ENCODE results near the gene ZSCAN20.
A peak's percentile ranks its signal among the peaks of the same experiment; 100 is the strongest.
"Not testable (repeated sequence)": the region's sequence is repeated elsewhere in the genome, so short reads cannot be mapped to it uniquely, and the experiment has no call there.

ZSCAN20 gene

GRCh38 chr1:33488624-33489023, 16.2 kb downstream of the ZSCAN20 start:
- no peak for DNase-seq (ENCODE audit: low spot score)

GRCh38 chr1:33494929-33495328, 22.5 kb downstream of the ZSCAN20 start:
- no peak for DNase-seq (ENCODE audit: low spot score)

- DNase-seq (ENCODE audit: low spot score), result no peak
These were observed 25.0 kb downstream of the ZSCAN20 start for GRCh38 chr1:33497410-33497809.

DNA sequence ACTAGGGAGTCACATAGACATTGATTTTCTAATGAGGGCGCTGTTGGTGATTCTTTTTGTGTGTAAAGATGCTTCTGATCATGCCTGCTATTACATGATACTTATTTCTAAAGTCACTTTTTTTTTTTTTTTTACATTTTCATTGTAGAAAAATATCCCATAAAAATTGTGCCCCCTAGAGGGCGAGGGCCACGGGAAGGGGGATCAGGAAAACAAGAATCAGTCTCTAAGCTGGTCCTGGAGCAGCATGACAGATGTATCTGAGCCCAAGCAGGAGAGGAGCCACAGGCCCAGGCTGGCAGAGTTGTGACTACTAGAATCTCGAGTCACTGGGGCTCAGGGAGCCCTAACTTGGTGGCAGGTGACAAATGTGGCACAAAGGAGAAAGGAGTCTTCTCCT, 28.1 kb downstream of the ZSCAN20 start:
- no peak for DNase-seq (ENCODE audit: low spot score)

DNA sequence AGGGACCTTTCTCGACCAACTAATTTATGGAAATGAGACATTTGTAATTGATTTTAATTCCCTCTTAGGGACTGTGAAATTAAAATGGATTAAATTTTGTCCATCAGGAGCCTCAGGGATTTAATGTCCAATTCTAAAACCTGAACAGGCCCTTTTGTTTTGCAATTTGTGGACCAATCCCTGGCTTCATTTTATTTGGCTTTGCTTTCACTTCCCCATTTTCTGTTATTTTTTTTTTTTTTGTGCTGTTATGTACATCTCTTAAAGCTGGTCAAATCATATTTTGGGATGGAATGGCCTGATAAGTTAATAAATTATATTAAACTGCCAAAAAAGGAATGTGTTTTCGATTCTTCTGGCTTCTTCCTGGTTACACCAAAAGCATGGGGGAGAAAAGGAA, 28.9 kb downstream of the ZSCAN20 start:
- DNase-seq (ENCODE audit: low spot score), result no peak

- DNase-seq (ENCODE audit: low spot score), result no peak
These were observed 29.3 kb downstream of the ZSCAN20 start for GRCh38 chr1:33501774-33502173.

GRCh38 chr1:33502726-33503125, 30.3 kb downstream of the ZSCAN20 start:
- DNase-seq (ENCODE audit: low spot score), result peak; percentile 9

DNA sequence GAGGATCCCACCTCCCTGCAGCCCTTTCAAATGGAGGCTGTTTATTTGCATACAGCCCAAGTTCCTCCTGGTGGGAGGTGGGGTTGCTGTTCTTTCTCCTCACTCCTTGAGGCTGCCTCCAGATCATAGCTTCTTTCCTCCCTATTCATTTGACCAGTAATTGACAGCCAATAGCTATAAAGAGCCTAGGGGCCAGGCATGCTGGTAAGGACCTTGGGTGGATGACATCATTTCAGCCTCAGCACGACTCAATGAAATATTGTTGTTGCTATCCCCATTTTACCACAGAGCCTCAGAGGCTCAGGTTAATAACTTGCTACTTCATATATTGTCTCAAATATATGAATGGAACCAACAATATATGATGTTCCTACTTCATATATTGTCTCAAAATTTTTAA, 31.1 kb downstream of the ZSCAN20 start:
- no peak for DNase-seq (ENCODE audit: low spot score)

- DNase-seq (ENCODE audit: low spot score), result no peak
These were observed 35.2 kb downstream of the ZSCAN20 start for GRCh38 chr1:33507661-33508060.

GRCh38 chr1:33508151-33508550, 35.7 kb downstream of the ZSCAN20 start:
- DNase-seq (ENCODE audit: low spot score), result no peak

GRCh38 chr1:33509276-33509675, 36.8 kb downstream of the ZSCAN20 start:
- not testable (repeated sequence) for DNase-seq (ENCODE audit: low spot score)

GRCh38 chr1:33512226-33513011, 40.0 kb downstream of the ZSCAN20 start:
- no peak for DNase-seq (ENCODE audit: low spot score)

GRCh38 chr1:33515112-33515511, 42.7 kb downstream of the ZSCAN20 start:
- no peak for DNase-seq (ENCODE audit: low spot score)

- no peak for DNase-seq (ENCODE audit: low spot score)
These were observed 43.2 kb downstream of the ZSCAN20 start for GRCh38 chr1:33515607-33516006.

DNA sequence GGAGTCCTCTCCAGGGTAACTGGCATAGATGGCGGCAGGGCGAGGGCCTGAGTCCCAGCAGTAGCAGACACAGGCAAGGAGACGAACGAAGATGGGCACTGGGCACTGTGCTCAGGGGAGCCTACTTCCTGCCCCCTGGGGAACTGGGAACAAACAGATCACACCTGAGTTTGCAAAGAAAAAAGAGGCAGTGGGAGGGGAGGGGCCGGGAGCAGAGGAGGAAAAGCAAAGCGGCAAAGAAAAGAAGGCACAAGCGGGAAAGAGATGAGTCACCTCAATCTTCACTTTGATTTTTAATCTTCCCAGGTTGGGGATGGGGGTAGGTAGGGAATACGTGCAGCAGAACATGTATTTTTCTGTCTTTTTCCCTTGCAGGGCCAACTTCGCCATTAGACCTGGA, 44.0 kb downstream of the ZSCAN20 start:
- no peak for DNase-seq (ENCODE audit: low spot score)

DNA sequence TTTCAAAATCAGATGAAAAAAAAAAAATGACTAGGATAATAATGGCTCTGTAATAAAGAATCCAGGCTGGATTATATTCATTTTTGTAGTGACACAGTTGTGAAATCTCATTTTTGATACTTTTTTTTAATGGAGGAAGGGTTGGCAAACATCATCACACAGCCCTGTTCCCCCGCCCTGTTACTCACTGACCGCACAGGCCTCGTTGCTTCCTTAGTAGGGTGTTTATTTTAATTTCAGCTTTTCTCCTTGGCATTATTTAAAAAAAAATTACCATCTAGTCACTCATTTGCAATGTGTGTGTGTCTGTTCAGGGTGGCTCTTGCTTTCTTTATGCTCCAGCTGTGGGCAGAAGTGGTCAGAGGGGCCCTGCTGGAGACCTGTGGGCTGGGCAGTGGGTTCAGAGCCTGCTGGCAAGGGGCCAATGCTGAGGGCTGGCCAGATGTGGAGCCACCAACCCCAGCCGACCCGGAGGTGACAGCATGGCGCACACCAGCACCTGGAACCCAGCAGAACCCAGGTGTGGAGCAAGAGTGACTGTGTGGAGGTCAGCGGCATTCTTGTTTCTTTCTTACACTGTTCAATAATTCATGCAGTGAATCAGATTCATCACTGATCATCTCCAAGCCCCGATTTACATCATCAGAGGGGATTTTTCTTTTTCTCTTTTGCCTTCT, 44.6 kb downstream of the ZSCAN20 start:
- DNase-seq (ENCODE audit: low spot score), result no peak

DNA sequence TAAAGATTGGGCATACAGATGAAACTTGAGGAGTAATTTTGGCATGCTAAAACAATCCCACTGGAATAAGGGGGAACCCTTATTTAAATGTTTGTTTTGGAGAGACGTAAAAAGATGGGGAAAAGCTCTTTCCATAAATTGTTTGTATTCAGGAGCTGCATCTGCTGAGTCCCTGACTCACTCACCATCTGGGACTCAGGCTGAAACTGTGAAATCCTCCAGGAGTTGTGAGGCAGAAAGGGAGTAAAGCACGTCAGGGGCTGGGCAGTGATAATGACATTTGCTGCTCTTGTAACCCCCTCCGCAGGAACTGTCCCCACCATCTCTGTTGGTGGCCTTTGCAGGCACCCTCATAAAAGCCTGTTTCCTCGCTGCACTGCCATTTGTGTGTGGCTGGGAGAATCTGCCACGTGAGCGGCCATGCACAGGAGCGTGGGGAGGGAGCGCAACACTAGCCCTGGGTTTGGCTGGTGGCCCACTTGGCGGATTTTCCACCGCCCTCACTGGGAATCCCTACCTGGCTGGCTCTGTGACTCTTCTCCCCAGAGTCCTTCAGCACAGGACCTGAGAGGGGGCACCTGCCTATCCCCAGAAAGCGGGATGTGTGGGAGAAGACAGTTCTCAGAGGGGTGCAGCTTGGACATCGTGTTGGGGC, 45.3 kb downstream of the ZSCAN20 start:
- DNase-seq (ENCODE audit: low spot score), result no peak

- no peak for DNase-seq (ENCODE audit: low spot score)
These were observed 46.9 kb downstream of the ZSCAN20 start for GRCh38 chr1:33519240-33519884.

- no peak for DNase-seq (ENCODE audit: low spot score)
These were observed 52.1 kb downstream of the ZSCAN20 start for GRCh38 chr1:33524586-33524985.

- DNase-seq (ENCODE audit: low spot score), result no peak
These were observed 55.5 kb downstream of the ZSCAN20 start for GRCh38 chr1:33527934-33528333.

DNA sequence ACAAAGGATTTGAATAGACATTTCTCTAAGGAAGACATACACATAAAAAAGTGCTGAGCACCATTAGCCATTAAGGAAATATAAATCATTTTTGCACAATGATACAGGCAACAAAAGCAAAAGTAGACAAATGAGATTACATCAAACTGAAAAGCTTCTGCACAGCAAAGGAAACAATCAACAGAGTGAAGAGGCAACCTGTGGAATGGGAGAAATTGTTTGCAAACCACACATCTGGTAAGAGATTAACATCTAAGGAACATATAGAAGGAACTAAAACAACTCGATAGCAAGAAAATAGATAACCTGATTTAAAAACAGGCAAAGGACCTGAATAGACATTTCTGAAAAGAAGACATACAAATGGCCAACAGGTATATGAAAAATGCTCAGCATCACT, 57.5 kb downstream of the ZSCAN20 start:
- DNase-seq (ENCODE audit: low spot score), result no peak

- no peak for DNase-seq (ENCODE audit: low spot score)
These were observed 59.8 kb downstream of the ZSCAN20 start for GRCh38 chr1:33532250-33532649.

DNA sequence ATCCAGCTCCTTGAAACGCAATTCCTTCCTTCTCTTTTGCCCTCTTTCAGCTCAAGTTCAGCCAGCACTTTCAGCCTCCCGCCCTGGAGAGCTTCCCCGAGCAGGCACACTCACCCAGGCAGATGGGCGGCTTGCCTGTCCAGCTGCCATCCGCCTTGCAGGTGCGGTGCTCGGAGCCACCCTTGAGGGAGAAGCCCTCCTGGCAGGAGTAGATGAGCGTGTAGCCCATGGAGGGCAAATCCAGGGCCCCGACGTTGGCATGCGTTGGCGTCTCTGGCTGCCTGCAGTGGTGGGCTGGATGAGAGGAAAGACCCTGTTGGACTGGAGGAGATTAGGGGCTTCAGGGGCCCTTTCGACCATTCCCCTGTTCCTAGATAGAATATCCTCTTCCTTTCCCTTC, 60.5 kb downstream of the ZSCAN20 start:
- DNase-seq (ENCODE audit: low spot score), result no peak
